ENCODE results near the gene CFHR5.
"Not testable (repeated sequence)": the region's sequence is repeated elsewhere in the genome, so short reads cannot be mapped to it uniquely, and the experiment has no call there.

The CFHR5 gene

DNA sequence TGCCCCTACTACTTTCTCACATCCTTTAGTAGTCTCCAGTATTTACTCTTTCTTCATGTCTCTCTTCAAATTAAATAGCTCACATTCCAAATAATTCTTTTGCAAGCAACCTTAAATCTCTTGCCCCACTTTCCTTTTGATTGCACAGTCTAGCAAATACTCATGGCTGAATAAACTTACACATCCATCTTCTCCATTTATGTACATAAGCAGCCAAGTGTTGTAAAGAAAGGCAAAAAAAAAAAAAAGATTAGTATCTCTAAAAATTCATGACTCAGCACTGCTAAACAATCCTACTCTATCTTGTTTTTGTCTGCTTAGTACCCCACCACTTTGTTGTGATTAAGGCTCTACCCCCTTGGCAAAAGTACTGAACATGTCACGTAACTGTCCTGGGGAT is 47.1 kb downstream of the CFHR5 start:
- no peak for DNase-seq

DNA sequence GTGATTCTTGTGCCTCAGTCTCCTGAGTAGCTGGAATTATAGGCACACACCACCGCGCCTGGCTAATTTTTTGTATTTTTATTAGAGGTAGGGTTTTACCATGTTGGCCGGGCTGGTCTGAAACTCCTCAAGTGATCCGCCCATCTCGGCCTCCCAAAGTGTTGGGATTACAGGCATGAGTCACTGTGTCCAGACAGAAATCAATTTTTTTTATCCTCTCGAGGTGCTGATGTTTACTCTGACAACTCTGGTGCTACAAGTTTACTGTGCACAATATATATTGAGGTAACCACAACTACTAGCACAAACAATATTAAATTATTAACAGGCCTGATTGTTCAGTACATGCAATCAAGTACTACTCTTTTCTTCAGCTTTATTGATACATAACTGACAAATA is 50.0 kb downstream of the CFHR5 start:
- no peak for DNase-seq

- DNase-seq: no peak
Measured at GRCh38 chr1:197029749-197030148, 52.4 kb downstream of the CFHR5 start.

GRCh38 chr1:197034631-197035339 is 57.4 kb downstream of the CFHR5 start:
- not testable (repeated sequence) for DNase-seq

- DNase-seq: no peak
Measured at GRCh38 chr1:197036861-197037260, 59.5 kb downstream of the CFHR5 start.

DNA sequence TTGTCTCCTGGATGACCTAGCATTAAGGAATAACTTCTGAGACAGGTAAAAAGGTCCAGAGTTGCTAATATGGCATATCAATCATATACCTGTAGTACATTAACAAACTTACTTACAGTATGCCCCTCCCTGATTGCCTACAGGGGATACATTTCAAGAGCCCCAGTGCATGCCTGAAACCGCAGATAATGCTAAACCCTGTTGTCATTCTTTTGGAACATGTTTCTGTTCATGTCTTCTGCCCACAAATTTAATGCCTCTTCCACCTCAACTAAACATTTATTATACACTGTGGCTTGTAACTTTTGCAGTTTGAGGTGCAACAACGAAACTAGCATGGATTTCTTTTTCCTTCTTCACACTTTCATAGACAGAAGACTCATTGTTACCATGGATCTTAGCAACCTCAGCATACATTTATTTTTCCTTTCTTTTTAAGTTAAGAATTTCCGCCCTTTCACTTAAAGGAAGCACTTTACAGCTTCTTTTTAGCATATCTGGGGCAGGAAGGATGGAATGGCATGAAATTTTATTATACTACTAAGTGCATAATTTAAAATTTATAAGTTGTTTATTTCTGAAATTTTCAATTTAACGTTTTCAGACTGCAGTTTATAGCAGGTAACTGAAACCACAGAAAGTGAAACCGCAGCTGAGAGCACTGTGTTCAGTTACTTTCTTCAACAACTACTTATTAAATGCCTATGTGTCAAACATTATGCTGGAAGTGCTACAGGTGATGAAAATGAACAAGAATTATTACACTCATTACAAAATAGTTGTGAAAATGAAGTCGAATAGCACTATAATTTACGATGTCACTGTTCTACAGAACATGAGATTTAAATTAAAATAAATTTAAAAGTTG is 64.4 kb downstream of the CFHR5 start:
- DNase-seq: no peak

DNA sequence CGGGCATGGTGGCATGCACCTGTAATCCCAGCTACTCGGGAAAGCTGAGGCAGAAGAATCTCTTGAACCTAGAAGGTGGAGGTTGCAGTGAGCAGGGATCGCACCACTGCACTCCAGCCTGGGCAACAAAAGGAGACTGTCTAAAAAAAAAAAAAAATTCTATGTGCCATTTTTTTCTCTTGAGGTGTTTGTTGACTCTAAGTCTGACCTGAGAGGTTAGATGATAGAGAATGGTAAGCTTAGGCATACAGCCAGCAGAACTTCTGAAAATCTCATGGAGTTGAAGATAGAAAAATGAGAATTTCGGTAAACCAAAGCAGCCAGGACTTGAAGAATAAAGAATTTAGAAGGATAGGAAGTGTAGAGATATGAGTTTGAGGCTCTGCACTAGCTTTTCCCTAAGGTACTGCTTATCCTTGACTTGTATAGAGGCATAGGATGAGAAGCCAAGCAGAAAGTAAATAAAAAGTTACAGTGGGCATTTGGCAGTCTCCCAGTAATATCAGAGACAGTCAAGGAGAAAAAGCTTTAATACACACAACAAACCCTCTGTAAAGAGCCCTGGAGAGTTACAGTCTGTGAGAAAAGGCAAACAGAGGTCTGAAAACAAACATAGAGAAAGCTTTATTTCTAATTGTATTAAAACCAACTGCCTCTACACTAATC is 65.5 kb downstream of the CFHR5 start:
- DNase-seq: no peak

- DNase-seq: no peak
Measured at GRCh38 chr1:197049100-197049499, 71.7 kb downstream of the CFHR5 start.
